ENCODE measurements around the gene PLA2G4A.

The PLA2G4A gene

GRCh38 chr1:186828611-186829454 is at the start of gene PLA2G4A:
Gene PLA2G4A (plus strand): TSS chr1:186828949. CDS start chr1:186854355, 25,406 bp downstream.
- DNase-seq: no peak

GRCh38 chr1:186780076-186780475 is 48.7 kb upstream of the PLA2G4A start:
- no peak for DNase-seq

- DNase-seq: no peak
Measured at GRCh38 chr1:186781730-186782129, 47.0 kb upstream of the PLA2G4A start.

- no peak for DNase-seq
Measured at GRCh38 chr1:186782791-186783190, 46.0 kb upstream of the PLA2G4A start.

- no peak for DNase-seq
Measured at GRCh38 chr1:186783193-186783592, 45.6 kb upstream of the PLA2G4A start.

- no peak for DNase-seq
Measured at GRCh38 chr1:186785503-186785902, 43.2 kb upstream of the PLA2G4A start.

- no peak for DNase-seq
Measured at GRCh38 chr1:186790101-186790500, 38.6 kb upstream of the PLA2G4A start.

- no peak for DNase-seq
Measured at GRCh38 chr1:186792870-186793581, 35.7 kb upstream of the PLA2G4A start.

GRCh38 chr1:186793582-186793927 is 35.2 kb upstream of the PLA2G4A start:
- DNase-seq: no peak

- no peak for DNase-seq
Measured at GRCh38 chr1:186798960-186799688, 29.6 kb upstream of the PLA2G4A start.

- DNase-seq: no peak
Measured at GRCh38 chr1:186799689-186800054, 29.1 kb upstream of the PLA2G4A start.

- DNase-seq: no peak
Measured at GRCh38 chr1:186802388-186802787, 26.4 kb upstream of the PLA2G4A start.

GRCh38 chr1:186804679-186805078 is 24.1 kb upstream of the PLA2G4A start:
- no peak for DNase-seq

- no peak for DNase-seq
Measured at GRCh38 chr1:186806477-186806876, 22.3 kb upstream of the PLA2G4A start.

GRCh38 chr1:186807163-186807562 is 21.6 kb upstream of the PLA2G4A start:
- no peak for DNase-seq

GRCh38 chr1:186811892-186812291 is 16.9 kb upstream of the PLA2G4A start:
- no peak for DNase-seq

- DNase-seq: no peak
Measured at GRCh38 chr1:186812570-186812969, 16.2 kb upstream of the PLA2G4A start.

- DNase-seq: no peak
Measured at GRCh38 chr1:186813420-186813819, 15.3 kb upstream of the PLA2G4A start.

GRCh38 chr1:186819126-186819525 is 9.6 kb upstream of the PLA2G4A start:
- no peak for DNase-seq

GRCh38 chr1:186819563-186819962 is 9.2 kb upstream of the PLA2G4A start:
- DNase-seq: no peak

GRCh38 chr1:186829686-186830587 is 1.2 kb downstream of the PLA2G4A start:
- DNase-seq: no peak

GRCh38 chr1:186831168-186831567 is 2.4 kb downstream of the PLA2G4A start:
- DNase-seq: no peak
